Fibroblast of the conjunctiva (primary cell): Measurements from ENCODE around the gene TLL1.

Source experiments
- DNase-seq: peaks from one replicate; pipeline ENCODE4 v3.0.0-alpha.2; 2010; ENCODE audit warnings: low read depth

TLL1 gene

DNA sequence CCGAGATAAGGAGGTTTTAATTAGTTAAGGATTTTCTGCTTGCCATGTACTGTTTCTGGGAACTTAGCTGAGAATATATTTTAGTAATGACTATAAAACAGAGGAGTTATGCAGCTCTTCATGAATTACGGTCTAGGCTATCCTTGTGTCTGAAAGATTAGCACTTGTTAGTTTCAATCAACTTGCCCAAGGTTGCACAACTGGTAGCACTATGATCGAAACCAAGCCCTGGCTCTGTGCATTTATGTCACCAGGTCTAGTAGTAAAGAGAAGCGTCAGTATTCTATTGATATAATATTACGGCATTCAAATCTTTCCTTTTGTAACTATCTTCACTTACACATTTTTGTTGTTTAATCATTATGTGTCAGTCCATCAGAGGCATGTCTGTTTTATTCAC, 176.0 kb downstream of the TLL1 start:
- no peak for DNase-seq

DNA sequence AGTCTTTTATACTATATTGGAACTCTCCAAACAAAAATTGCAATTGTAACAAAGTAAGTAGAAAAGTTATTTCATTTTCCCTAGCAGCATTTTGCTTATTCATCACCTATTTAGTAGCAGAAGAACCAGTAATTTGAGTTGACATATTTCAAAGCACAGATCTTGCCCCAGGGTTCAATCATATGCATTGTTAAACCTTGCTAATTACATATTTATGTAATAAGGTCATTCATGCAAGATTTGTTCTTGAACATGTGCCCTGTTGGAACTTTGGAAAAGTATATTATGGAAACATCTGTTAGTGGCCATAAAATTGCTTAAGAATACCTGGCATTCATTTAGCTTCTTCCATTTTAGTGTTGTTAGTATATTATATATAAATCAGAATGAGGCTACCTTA, 191.7 kb downstream of the TLL1 start:
- no peak for DNase-seq

DNA sequence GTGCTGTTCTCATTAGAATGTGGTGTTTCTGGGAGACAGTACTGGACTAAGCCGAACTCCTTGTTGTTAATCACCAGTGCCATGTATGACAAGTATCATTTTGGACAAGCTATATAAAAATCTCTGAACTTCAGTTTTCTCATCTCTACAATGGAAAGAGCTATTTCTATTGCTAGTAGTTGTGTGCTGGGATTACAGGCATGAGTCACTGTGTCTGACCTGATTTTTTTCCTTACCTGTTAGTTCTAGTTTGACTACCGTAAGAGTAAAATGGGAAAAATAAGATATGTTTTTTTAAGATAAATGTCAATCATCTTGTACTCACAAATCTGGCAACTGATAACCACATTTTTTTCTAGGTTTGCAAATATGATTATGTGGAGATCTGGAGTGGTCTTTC, 192.3 kb downstream of the TLL1 start:
- no peak for DNase-seq

DNA sequence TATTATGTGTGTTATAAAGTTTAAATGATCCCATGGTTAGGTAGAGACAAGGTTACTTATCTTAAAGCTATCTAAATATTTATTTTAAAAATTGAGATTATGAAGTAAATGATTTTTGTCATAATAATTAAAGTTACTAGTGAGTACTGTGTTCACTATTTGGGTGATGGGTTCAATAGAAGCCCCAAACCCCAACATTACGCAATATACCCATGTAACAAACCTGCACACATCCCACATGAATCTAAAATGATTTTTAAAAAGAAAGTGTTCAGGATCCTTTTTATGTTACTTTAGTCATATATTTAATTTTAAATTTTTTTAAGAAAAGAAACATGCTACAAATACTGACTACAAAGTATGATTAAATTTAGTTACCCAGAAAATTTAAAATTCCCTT, 193.9 kb downstream of the TLL1 start:
- DNase-seq = no peak

DNA sequence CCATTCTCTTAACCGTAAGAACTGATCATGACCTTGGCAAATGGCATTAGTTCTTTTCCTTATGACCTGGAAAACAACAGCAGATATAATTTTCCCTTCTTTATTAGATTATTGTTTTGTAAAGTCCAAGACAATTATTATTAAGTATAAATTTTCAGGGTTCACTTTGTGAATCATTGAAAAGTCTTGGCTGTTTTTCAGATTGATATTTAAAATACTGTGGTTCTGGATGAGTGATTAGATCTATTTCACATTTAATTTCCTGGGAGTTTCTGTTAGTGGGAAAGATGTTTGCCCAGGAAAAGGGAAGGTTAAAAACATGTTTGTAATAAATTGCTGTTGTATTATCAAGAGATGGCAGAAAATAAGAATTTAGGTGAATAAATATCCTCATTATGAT, 194.9 kb downstream of the TLL1 start:
- no peak for DNase-seq

DNA sequence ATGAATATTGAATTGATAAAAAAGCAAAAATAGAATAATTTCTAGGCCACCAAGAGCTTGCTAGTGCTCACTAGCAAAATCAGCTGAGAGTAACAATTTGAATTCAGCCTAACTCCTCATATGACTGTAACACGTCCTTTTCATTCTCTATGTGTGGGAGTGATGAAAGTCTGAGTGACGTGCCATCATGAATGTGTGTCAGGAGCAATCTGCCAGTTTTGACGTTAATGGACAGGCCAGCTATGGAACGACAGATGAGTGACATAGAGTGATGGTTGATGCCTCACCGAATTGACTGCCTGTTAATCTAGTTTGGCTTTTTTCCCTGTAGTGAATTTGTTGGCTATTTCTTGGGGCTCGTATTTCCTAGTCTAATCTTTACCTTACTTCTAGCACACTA, 200.7 kb downstream of the TLL1 start:
- DNase-seq = no peak

DNA sequence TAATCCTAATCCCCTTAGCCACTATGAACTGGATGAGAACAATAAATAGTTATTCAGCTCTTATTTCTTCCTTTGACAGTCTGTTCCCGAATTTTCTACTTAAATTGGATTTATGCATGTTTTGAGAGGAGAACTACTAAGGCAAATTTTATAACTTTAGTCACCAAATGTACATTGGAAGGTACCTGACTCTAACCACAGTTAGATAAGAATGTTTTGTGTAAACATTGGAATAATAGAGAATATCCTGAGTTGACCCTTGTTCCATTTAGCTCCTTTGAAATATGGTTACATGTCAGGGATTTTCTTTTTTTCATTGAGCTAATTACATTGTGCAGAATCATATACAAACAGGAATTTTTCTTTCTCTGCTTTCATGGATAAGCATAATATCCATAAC, 202.6 kb downstream of the TLL1 start:
- DNase-seq = no peak

DNA sequence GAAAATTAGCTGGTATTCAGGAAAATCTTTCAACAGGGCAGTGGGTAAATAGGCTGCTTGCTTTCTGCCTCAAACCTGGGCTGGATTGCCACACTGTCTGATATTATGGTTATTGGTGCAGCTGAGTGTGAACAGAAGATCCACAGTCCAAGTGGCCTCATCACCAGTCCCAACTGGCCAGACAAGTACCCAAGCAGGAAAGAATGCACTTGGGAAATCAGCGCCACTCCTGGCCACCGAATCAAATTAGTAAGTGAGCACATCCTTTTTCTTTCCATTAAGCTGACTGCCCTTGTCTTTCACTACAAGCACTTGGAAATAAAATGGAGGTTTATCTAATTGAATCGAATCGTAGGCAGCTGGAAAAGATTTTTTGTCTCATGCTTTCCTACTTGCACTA, 204.7 kb downstream of the TLL1 start:
- DNase-seq = no peak

DNA sequence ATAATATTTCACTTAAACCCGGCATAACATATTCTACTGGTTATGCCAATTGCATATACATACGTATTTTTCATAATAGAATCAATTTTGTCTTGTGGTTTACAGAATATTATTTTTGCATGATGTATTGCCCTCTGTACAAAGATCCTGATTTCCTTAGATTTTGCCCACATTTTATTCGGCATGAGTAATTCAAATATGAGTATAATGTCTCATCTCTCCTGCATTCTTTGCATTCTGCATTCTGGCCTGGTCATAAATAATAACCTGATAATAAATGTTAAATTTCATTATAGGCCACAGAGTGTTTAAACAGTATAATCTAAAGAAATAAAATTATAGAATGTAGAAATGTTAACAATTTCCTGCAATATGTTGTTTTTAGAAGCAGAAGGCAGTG, 205.3 kb downstream of the TLL1 start:
- DNase-seq = no peak

DNA sequence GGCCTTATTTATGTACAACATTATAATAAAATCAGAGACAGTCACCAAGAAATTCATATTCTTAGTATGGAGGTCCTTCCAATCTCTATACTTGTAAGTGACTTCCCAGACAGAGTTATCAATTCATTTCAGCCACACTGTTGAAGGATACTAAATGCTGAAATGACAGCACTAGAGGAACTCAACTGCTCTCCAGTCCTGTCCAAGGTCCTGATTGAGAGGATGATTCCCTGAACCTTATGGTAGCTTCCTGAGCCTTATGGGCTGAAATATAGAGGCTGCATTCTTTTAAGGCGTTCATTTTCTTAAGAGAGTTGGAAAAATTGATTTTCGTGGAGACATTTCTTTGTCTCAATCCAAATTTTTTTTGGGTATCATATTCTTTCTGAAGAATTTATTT, 205.9 kb downstream of the TLL1 start:
- no peak for DNase-seq

DNA sequence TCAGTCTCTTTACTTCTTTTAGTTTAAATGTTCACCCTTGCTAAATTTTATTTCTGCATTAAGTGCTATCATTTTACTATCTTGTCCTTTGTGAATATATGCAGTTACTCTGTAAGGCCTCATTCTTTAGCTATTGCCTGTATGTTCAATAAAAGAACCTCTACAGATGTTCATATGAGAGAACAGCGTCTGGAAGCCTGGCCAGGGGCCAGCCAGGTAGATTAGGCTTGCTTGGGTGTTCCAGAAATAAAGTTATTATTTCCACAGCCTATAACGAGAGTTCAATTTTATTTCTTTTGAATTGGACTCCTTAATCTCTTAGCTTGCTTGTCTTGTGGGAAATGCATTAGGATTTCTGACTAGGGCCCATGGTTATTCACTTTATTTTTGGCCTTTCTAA, 214.5 kb downstream of the TLL1 start:
- DNase-seq = no peak

DNA sequence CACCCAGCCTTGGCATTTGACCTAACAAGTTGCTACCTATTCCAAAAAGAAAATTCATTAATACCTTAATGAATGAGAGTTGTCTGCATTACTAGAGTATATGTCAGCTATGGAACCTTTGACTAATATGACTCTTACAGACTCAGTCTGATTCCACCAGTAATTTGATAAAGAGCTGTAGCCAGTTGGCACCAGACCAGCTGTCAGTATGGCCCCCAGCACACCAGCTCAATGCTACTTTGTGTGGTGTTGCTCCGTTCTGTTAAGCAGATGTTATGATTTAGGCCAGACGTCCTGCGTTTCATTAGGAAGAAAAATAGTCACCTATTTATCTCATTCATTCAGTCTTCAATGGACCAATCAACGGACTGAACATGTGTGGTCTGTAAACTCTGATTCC, 215.5 kb downstream of the TLL1 start:
- no peak for DNase-seq

DNA sequence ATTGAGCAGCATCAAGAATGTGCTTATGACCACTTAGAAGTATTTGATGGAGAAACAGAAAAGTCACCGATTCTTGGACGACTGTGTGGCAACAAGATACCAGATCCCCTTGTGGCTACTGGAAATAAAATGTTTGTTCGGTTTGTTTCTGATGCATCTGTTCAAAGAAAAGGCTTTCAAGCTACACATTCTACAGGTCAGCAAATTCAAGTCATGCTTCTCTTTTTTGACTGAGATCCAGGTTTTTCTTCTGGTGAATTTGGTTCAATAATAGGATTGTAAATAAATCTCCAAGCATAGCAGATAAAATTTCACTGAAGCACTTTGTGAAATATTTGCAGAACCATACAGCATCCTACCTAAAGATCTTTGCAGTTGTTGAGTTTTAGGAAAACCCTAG, 218.1 kb downstream of the TLL1 start:
- no peak for DNase-seq

DNA sequence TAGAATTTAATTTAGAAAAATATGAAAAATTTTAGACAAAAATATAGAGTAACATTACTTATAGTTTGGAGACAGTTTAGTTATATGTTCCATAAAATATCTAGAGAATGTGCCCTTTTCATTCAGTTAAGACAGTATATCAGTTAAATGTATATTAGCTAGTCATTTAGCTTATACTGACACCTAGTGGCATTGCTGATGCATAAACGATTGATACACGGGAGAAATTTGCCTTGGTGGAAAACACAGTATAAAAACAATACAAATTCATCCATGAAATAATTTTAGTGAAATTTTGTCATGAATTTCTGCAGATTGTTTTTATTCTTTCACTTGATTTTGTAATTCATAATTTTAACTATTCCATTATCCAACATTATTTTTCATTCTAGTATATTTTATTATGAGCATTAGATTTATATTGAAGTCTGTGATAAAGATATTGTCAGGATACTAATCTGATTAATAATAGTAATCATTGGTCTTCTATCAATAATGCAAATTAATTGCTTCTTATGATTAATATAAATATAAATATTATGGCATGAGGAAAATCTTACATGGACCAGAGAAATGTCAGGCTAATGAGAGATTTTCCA, 219.0 kb downstream of the TLL1 start:
- DNase-seq = peak; percentile 20

DNA sequence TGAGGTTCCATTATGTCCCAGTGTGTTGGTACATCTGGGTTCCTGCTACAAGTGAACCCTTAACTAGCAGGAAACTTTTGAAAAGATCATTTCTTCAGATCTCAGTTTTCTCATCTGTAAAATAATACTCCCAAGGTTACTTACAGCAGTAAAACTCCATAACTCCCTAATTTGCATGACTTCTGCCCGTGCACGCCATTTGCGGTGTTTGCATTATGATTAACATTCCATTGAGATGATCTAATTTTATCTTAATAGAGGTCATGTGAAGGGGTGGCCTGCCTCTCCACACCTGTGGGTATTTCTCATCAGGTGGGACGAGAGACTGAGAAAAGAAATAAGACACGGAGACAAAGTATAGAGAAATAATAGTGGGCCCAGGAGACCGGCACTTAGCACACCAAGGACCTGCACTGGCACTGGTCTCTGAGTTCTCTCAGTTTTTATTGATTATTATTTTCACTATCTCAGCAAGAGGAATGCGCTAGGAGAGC, 219.8 kb downstream of the TLL1 start:
- no peak for DNase-seq

DNA sequence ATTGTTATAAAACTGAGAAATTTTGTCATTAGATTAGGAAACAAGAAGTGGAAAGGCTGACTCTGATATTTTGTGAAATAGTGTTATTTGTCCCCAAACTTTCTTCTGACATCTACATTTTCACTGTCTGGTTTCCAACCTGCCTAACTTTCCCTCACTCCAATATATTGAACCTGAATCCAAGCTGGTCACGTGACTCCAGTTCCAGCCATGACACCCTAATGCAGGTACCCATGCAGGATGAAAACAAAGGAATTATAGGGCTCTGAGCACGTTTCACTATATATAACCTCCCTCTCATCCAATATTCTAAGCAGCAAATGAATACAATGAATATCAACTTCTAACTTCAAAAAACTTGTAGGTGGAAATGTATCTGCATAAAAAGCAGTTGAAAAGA, 231.6 kb downstream of the TLL1 start:
- no peak for DNase-seq

DNA sequence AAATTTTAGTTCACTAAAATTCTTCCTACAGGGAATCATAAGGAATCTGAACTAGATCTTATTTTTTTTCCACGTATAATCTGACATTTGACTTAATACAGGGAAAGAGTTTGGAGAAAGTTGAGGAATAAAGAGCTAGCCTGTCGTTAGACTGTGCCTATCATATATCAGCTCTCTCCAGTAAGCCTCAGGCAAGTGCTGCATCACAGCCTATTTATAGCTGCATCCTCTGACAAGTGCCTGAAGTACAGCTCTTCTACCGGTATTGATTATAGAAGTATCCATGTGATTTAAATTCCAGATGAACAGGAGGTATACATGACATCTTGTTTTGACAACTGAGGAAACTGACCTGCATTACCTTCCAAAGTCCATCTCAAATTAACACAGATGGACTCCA, 248.9 kb downstream of the TLL1 start:
- no peak for DNase-seq

DNA sequence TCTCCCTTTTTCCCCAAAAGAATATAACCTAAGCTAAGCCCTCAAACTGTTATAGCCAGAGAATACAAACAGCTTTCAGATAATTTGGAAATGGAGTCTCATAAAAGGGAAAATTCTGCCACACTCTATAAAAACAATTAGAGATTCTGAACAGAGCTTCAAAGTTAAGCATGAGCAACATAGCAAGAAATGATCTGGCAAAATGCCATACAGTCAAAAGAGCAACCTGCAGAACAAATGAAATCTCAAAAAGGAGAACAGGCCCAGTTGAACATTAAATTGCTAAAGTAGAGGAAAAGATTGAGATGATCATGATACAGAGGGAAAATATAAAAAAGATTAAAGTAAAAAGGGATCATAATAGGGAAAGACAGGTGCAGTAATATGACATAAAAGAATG, 250.5 kb downstream of the TLL1 start:
- DNase-seq = no peak

DNA sequence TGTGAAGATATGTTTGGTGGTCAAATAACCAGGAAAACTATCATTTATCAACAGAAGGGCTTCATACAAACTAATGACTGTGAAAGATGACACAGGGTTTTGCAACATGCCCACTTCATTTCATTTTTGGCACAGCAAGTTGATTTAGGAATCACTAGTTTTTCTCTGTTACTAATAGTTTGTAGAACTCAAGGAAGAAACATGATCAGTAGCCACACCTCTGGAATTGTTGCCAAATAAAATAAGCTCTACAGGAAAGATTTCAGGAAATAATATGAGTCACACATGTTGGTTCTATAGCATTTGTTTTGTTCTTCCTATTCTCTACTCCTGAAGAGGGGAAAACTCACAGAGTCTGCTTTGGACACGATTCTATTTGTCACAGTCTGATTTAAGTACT, 255.4 kb downstream of the TLL1 start:
- peak; percentile 65 for DNase-seq

DNA sequence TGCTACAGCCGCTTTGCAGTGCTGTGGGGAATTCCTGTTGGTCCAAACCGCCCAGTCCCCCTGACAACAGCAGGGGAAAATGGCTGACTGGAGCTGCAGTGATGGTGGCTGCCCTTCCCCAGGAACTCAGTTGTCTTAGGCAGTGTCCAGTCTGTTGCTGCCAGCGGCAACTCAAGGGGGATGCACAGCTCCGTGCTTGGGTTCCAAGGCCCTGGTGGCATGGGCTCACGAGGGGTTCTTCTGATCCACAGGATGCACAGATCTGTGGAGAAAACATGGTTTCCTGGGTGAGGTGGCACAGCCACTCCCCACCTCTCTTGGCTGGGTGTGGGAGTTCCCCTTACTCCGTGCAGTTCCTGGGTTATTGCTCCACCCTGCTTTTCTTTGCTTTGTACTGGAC, 261.2 kb downstream of the TLL1 start:
- no peak for DNase-seq

DNA sequence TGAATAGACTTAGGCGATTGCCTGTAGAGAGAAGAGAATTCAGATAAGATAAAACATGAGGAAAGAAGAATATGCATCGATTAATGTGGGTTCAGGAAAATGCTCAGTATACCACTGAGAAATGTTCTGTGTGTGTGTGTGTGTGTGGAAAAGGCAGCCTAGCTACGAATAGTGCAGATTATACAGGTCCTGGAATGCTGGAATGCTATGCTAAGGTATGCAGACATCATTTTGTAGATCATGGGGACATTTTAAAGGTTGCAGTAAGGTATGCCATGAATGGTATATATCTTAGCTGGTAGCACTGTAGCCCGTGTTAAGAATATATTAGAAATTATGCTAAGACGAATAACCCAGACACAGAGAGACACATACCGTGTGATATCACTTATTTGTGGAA, 267.9 kb downstream of the TLL1 start:
- DNase-seq = no peak

DNA sequence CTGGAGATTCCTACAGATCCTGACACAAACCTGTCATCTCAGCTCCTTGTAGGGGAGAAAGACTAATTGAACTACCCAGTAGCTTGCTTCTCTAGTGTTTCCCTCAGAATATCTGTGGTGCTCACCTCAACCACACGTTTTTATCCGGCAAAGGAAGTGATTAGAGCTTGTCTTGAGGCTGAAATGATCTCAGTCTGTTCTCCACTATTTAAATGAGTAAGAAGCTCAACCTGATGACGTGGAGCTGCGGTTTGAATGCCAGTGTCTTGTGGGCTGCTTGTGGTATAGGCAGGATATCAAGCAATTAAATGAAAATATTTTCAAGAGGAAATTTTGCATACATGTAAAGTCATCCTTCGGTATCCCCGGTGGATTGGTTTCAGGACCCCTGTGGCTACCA, 270.2 kb downstream of the TLL1 start:
- no peak for DNase-seq

DNA sequence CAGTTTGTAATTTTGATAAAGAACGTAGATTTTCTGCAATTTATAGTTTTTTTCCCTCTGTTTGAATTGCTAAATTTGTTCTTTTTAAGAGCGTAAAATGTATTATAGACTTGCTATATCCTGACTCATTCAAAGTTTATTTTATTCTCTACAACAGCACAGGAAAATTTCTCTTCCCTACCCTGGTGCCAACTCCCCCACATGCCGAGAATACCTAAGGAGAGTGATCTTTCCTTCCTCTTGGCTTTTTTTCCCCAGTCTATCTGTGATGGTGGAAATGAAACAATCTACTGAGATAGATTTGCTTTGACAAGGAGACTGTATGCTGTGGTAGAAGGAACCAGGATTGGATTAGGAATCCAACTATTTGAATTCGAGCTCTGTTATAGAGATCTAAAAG, 271.6 kb downstream of the TLL1 start:
- no peak for DNase-seq

DNA sequence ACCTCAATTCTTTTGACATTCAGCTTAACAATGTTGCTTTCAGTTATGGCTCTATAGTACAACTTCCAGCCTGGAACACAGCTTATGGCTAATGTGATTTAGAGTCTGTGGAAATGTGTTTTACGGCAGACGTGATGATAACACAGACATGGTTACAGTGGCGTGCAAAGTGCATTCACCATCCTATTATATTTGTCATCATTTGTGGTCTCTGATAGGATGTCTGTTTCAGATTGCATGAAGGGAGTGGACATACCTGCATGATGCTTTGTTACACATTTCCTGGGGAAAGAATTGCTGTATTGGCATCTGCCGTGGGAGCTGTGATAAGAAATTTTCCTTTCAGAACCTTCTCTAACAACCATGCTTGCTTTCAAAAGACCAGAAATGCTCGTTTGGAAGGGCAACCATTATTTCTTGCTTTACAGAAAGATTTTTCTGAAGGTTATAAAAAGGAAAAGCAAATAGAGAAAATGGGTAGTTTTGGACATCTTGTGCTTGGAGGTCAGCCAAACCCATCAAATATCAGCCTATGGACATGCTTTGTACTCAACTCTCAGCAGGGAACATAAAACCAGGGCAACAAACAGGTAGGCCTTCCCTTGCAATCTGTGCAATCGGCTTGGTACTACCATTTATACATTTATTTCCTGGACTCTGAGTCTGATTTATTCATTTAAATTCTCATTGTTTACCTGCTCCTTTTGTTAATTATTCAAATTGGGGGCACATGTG, 273.9 kb downstream of the TLL1 start:
- no peak for DNase-seq
